Panc1 (cell line): Measurements from ENCODE around the gene GRP. TPM values are rescaled to one million over a fixed set of nuclear protein-coding genes. Genes with fewer than 3 reads are reported as not detected.
A peak's percentile ranks its signal among the peaks of the same experiment; 100 is the strongest.
"Not testable (repeated sequence)": the region's sequence is repeated elsewhere in the genome, so short reads cannot be mapped to it uniquely, and the experiment has no call there.

Source experiments
- ATAC-seq: fragments of 200-7000 bp; cut with Tn5 transposase; 2 replicates; pipeline ENCODE4 v1.9.1; 2020; ENCODE audit warnings: mild to moderate bottlenecking, moderate library complexity
- BruUV-seq: library from RNA; stranded (reverse); fragments of 400-500 nt; replicated peaks from 2 replicates; lab custom pipeline; 2021; lab: Mats Ljungman, UMichigan
- CTCF ChIA-PET: fragments of 300-600 bp; sonication (Branson Sonifier 250); formaldehyde crosslinking; loops from one replicate; lab custom pipeline; 2022; ENCODE audit warnings: antibody characterized with exemption; lab: Charles Lee
- POLR2A ChIA-PET: fragments of 300-600 bp; sonication (Branson Sonifier 250); formaldehyde crosslinking; loops from one replicate; lab custom pipeline; 2022; ENCODE audit warnings: antibody characterized with exemption; lab: Charles Lee
- DNase-seq: peaks from one replicate; pipeline ENCODE4 v3.0.0-alpha.2; 2010; ENCODE audit warnings: low read depth, low spot score
- H3K27ac ChIP-seq: 2 replicates; pipeline ENCODE4 v1.5.1; 2011; ENCODE audit warnings: mild to moderate bottlenecking, low read length, inconsistent platforms
- H3K27me3 ChIP-seq: fragments of 200-500 bp; sonication (Bioruptor generic); 2 replicates; pipeline ENCODE4 v1.6.0; 2014; ENCODE audit warnings: low read length, inconsistent platforms; ENCODE audit not compliant: control insufficient read depth, insufficient read depth
- H3K36me3 ChIP-seq: fragments of 200-500 bp; sonication (Bioruptor generic); 2 replicates; pipeline ENCODE4 v1.5.1; 2014; ENCODE audit warnings: inconsistent platforms, mild to moderate bottlenecking, low read length, moderate library complexity; ENCODE audit not compliant: control insufficient read depth, insufficient read depth
- H3K4me1 ChIP-seq: 2 replicates; pipeline ENCODE4 v1.5.1; 2011; ENCODE audit warnings: inconsistent platforms, mild to moderate bottlenecking, low read length, moderate library complexity; ENCODE audit not compliant: control insufficient read depth, insufficient read depth
- H3K4me3 ChIP-seq, 2 experiments: 2 replicates each; pipeline ENCODE4 v1.5.1; 2011 to 2012; ENCODE audit warnings: low read depth in 2 of 2, low read length in 2 of 2, mild to moderate bottlenecking in 2 of 2, inconsistent platforms in 1 of 2, moderate library complexity in 1 of 2
- H3K9me3 ChIP-seq: fragments of 200-500 bp; sonication (Bioruptor generic); 2 replicates; pipeline ENCODE4 v1.5.1; 2014; ENCODE audit warnings: low read depth, mild to moderate bottlenecking, inconsistent platforms, low read length, moderate library complexity; ENCODE audit not compliant: control insufficient read depth, insufficient read depth
- CTCF ChIP-seq: fragments of 450-650 bp; IDR thresholded peaks from 2 replicates; pipeline ENCODE4 v1.5.1; 2017; ENCODE audit warnings: mild to moderate bottlenecking
- POLR2AphosphoS5 ChIP-seq: IDR thresholded peaks from 2 replicates; pipeline ENCODE4 v1.6.1; 2012; ENCODE audit warnings: mild to moderate bottlenecking, low read depth, low read length, moderate library complexity
- SIN3A ChIP-seq: IDR thresholded peaks from 2 replicates; pipeline ENCODE4 v1.6.1; 2012; ENCODE audit warnings: low read depth, mild to moderate bottlenecking, low read length, moderate library complexity, borderline replicate concordance; ENCODE audit not compliant: insufficient read depth
- TCF7L2 ChIP-seq: IDR thresholded peaks from 2 replicates; pipeline ENCODE4 v1.6.1; 2011; ENCODE audit warnings: mild to moderate bottlenecking, low read depth, low read length, inconsistent platforms
- in situ Hi-C: cut with HindIII; loops from 2 replicates; pipeline ENCODE4 v1.10.0; 2016; ENCODE audit warnings: low sequenced_read_pairs, low pct_unique_long_range_greater_than_20kb
- intact Hi-C: fragments of 100-400 bp; cut with micrococcal nuclease; formaldehyde crosslinking; loops from one replicate; pipeline ENCODE4 v1.10.0; 2022; ENCODE audit not compliant: unreplicated experiment
- total RNA-seq: library from RNA; stranded (reverse); gene quantifications from one replicate; pipeline ENCODE4 v1.2.1, GENCODE V29; 2021; ENCODE audit not compliant: unreplicated experiment
- TF ChIP-seq, protein P1 (sequence below), 2 experiments: IDR thresholded peaks; 2 replicates each; pipeline ENCODE4 v1.6.1; 2011 to 2012; ENCODE audit warnings: low read depth in 2 of 2, control low read depth in 1 of 2, low read length in 1 of 2, mild to moderate bottlenecking in 1 of 2, moderate library complexity in 1 of 2; ENCODE audit not compliant: insufficient read depth in 1 of 2

The GRP gene
- total RNA-seq, 1 experiment from 2014 or later: not detected

- in situ Hi-C loops: no loop called here
- ATAC-seq: no peak
- CTCF ChIA-PET: no interaction called here
Observed at GRCh38 chr18:59246796-59247195, 26.8 kb downstream of the GRP start.

GRCh38 chr18:59249199-59249774 is 29.3 kb downstream of the GRP start:
- intact Hi-C loops (loop anchor here (5.0 kb wide), 2 partner anchors 58 to 153 kb away; no protein-coding TSS in a partner anchor), in situ Hi-C loops (no loop called here)
- no peaks in the 10 kb centered on the region for H3K4me1 ChIP-seq
- BruUV-seq: no TSS peak
- ATAC-seq (peak; percentile 74; the same call in 1 of the 2 replicates), DNase-seq (peak; percentile 72)
- TF ChIP-seq CTCF (peak; percentile 71), SIN3A (no peak)
- H3K9me3 ChIP-seq: no peaks in the 10 kb centered on the region
- peaks cover 2% of the 10 kb centered on the region for H3K27me3 ChIP-seq
- no peaks in the 10 kb centered on the region for H3K36me3 ChIP-seq
- ChIA-PET CTCF (interaction anchor here (0.5 to 1.6 kb wide), 3 partner anchors 59 to 373 kb away, joined by 6 to 14 read pairs (median 10); no protein-coding TSS in a partner anchor), POLR2A (no interaction called here)
- no peak overlapping the region for H3K4me3 ChIP-seq
- H3K27ac ChIP-seq: no peak overlapping the region

More at GRCh38 chr18:59246796-59247195, 26.8 kb downstream of the GRP start:
- POLR2A ChIA-PET: no interaction called here
- BruUV-seq: no TSS peak
- no peak for DNase-seq
- Histone ChIP-seq H3K27me3 (peaks cover 2% of the 10 kb centered on the region), H3K27ac (no peak overlapping the region), H3K4me1 (no peaks in the 10 kb centered on the region), H3K36me3 (no peaks in the 10 kb centered on the region), H3K9me3 (no peaks in the 10 kb centered on the region), H3K4me3 (no peak overlapping the region)
- TF ChIP-seq SIN3A (no peak), TCF7L2 (no peak), CTCF (no peak), POLR2AphosphoS5 (no peak)
- TF ChIP-seq, protein P1, sequence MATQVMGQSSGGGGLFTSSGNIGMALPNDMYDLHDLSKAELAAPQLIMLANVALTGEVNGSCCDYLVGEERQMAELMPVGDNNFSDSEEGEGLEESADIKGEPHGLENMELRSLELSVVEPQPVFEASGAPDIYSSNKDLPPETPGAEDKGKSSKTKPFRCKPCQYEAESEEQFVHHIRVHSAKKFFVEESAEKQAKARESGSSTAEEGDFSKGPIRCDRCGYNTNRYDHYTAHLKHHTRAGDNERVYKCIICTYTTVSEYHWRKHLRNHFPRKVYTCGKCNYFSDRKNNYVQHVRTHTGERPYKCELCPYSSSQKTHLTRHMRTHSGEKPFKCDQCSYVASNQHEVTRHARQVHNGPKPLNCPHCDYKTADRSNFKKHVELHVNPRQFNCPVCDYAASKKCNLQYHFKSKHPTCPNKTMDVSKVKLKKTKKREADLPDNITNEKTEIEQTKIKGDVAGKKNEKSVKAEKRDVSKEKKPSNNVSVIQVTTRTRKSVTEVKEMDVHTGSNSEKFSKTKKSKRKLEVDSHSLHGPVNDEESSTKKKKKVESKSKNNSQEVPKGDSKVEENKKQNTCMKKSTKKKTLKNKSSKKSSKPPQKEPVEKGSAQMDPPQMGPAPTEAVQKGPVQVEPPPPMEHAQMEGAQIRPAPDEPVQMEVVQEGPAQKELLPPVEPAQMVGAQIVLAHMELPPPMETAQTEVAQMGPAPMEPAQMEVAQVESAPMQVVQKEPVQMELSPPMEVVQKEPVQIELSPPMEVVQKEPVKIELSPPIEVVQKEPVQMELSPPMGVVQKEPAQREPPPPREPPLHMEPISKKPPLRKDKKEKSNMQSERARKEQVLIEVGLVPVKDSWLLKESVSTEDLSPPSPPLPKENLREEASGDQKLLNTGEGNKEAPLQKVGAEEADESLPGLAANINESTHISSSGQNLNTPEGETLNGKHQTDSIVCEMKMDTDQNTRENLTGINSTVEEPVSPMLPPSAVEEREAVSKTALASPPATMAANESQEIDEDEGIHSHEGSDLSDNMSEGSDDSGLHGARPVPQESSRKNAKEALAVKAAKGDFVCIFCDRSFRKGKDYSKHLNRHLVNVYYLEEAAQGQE (IDR thresholded peaks at IDR 0.05; ENCODE audit: insufficient read depth in 1 of 2, low read depth in 2 of 2, low read length in 1 of 2): no peak
- intact Hi-C loops: loop anchor here (5.0 kb wide), 2 partner anchors 61 to 156 kb away; no protein-coding TSS in a partner anchor

GRCh38 chr18:59255491-59255890 is 35.5 kb downstream of the GRP start:
- H3K4me3 ChIP-seq, H3K27me3 ChIP-seq, H3K9me3 ChIP-seq, H3K36me3 ChIP-seq, ATAC-seq, H3K27ac ChIP-seq, CTCF ChIA-PET, intact Hi-C loops, BruUV-seq, H3K4me1 ChIP-seq, DNase-seq, in situ Hi-C loops, POLR2A ChIA-PET: not testable (repeated sequence)

DNA sequence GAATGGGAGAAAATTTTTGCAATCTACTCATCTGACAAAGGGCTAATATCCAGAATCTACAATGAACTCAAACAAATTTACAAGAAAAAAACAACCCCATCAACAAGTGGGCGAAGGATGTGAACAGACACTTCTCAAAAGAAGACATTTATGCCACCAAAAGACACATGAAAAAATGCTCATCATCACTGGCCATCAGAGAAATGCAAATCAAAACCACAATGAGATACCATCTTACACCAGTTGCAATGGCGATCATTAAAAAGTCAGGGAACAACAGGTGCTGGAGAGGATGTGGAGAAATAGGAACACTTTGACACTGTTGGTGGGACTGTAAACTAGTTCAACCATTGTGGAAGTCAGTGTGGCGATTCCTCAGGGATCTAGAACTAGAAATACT is 41.9 kb downstream of the GRP start:
- H3K36me3 ChIP-seq, CTCF ChIA-PET, H3K27me3 ChIP-seq, intact Hi-C loops, H3K4me1 ChIP-seq, DNase-seq, H3K4me3 ChIP-seq, ATAC-seq, POLR2A ChIA-PET, BruUV-seq, H3K27ac ChIP-seq, H3K9me3 ChIP-seq, in situ Hi-C loops: not testable (repeated sequence)
